ENCODE measurements around the gene TUBAL3.

DNA sequence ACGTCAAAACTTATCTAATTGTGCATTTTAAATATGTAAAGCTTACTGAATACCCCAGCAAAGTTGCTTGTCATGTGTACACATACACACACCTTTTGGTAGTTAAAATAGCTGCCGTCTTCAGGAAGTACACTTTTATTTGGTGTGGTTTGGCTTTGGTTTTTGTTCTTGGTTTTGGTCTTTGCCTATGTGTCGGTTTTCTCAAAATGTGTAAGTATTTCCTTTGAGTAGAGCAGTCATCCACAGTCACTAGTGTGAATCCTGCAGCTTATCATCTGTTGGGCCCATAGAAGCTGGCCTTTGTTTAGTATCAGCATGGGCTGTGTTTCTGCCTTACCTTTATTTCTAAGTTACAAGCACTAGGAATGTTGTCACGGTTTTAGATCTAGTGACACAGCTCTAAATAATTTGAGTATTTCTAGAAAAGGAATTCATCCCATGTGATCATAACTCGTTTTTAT is 43.0 kb upstream of the TUBAL3 start:
- TF ChIP-seq CTCF (conservative IDR thresholded peaks at IDR 0.05; ENCODE audit: low read depth, low read length) (no peak), POLR2A (IDR thresholded peaks at IDR 0.05; ENCODE audit: low read depth, low read length) (no peak), MAZ (IDR thresholded peaks at IDR 0.05; ENCODE audit: borderline replicate concordance, low read depth, low read length) (no peak), BHLHE40 (IDR thresholded peaks at IDR 0.05; ENCODE audit: low read depth, low read length) (no peak), FOS (IDR thresholded peaks at IDR 0.05; ENCODE audit: low read depth, low read length) (no peak), RCOR1 (IDR thresholded peaks at IDR 0.05; ENCODE audit: insufficient replicate concordance, low read length) (no peak), CEBPB (IDR thresholded peaks at IDR 0.05; ENCODE audit: low read depth, low read length) (no peak), RAD21 (IDR thresholded peaks at IDR 0.05; ENCODE audit: low read length) (no peak), NFE2L2 (IDR thresholded peaks at IDR 0.05; ENCODE audit: low read depth, low read length) (no peak), RFX5 (IDR thresholded peaks at IDR 0.05; ENCODE audit: low read depth, low read length) (no peak), MAFK (IDR thresholded peaks at IDR 0.05; ENCODE audit: low read depth, low read length) (no peak), MXI1 (IDR thresholded peaks at IDR 0.05; ENCODE audit: borderline replicate concordance, low read depth, low read length) (no peak)
- TF ChIP-seq, protein P1, sequence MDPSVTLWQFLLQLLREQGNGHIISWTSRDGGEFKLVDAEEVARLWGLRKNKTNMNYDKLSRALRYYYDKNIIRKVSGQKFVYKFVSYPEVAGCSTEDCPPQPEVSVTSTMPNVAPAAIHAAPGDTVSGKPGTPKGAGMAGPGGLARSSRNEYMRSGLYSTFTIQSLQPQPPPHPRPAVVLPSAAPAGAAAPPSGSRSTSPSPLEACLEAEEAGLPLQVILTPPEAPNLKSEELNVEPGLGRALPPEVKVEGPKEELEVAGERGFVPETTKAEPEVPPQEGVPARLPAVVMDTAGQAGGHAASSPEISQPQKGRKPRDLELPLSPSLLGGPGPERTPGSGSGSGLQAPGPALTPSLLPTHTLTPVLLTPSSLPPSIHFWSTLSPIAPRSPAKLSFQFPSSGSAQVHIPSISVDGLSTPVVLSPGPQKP (IDR thresholded peaks at IDR 0.05; ENCODE audit: borderline replicate concordance, low read depth, low read length): no peak
